COLO668 (cell line): ENCODE results near the gene ENTREP1.

Experiments used
- DNase-seq: peaks from one replicate; lab custom pipeline; 2025; ENCODE audit not compliant: unreplicated experiment; lab: John Stamatoyannopoulos, UW

The ENTREP1 gene

GRCh38 chr9:69364510-69365150, 39.6 kb downstream of the ENTREP1 start:
- DNase-seq: no peak

- DNase-seq: no peak
Measured at GRCh38 chr9:69370430-69370829, 45.4 kb downstream of the ENTREP1 start.

- DNase-seq: no peak
Measured at GRCh38 chr9:69371001-69371400, 46.0 kb downstream of the ENTREP1 start.

- no peak for DNase-seq
Measured at GRCh38 chr9:69376651-69377050, 51.6 kb downstream of the ENTREP1 start.

GRCh38 chr9:69377291-69377690, 52.3 kb downstream of the ENTREP1 start:
- DNase-seq: no peak

- DNase-seq: no peak
Measured at GRCh38 chr9:69377981-69378380, 53.0 kb downstream of the ENTREP1 start.

GRCh38 chr9:69379270-69379982, 54.4 kb downstream of the ENTREP1 start:
- DNase-seq: no peak

- DNase-seq: no peak
Measured at GRCh38 chr9:69380301-69380700, 55.3 kb downstream of the ENTREP1 start.

- DNase-seq: no peak
Measured at GRCh38 chr9:69380811-69381210, 55.8 kb downstream of the ENTREP1 start.

- DNase-seq: no peak
Measured at GRCh38 chr9:69382135-69382534, 57.1 kb downstream of the ENTREP1 start.

- peak; percentile 44 for DNase-seq
Measured at GRCh38 chr9:69385581-69386033, 60.6 kb downstream of the ENTREP1 start.

GRCh38 chr9:69386651-69387050, 61.6 kb downstream of the ENTREP1 start:
- no peak for DNase-seq

- no peak for DNase-seq
Measured at GRCh38 chr9:69388596-69388995, 63.6 kb downstream of the ENTREP1 start.

GRCh38 chr9:69389437-69389995, 64.5 kb downstream of the ENTREP1 start:
- DNase-seq: peak; percentile 67

- no peak for DNase-seq
Measured at GRCh38 chr9:69391487-69391886, 66.5 kb downstream of the ENTREP1 start.

- DNase-seq: no peak
Measured at GRCh38 chr9:69391946-69392345, 66.9 kb downstream of the ENTREP1 start.

GRCh38 chr9:69392826-69393225, 67.8 kb downstream of the ENTREP1 start:
- DNase-seq: no peak

GRCh38 chr9:69393425-69393824, 68.4 kb downstream of the ENTREP1 start:
- no peak for DNase-seq

- no peak for DNase-seq
Measured at GRCh38 chr9:69395718-69396117, 70.7 kb downstream of the ENTREP1 start.

GRCh38 chr9:69396759-69397158, 71.7 kb downstream of the ENTREP1 start:
- no peak for DNase-seq

GRCh38 chr9:69397384-69398214, 72.6 kb downstream of the ENTREP1 start:
- DNase-seq: no peak
